Left ventricle myocardium superior (tissue), 1 donor: ENCODE results near the gene SLC46A3. TPM values are rescaled to one million over a fixed set of nuclear protein-coding genes. Genes with fewer than 3 reads are reported as not detected.

Experiments
- total RNA-seq: library from RNA; stranded (reverse); fragmentation: NEBNext Ultra II Directional; extraction: Animal tissue kit (Norgen Biotek cat#: 25700); gene quantifications from one replicate; pipeline ENCODE4 v1.2.1, GENCODE V29; 2021
- donor health status: DM: no; HTN: yes; CAD: no; lungs with severe emphysema.

Gene SLC46A3
- total RNA-seq, 1 donor from 2014 or later, result 18.1 TPM

Other genes starting within 250 kb of the SLC46A3 start
- gene FLT1, start 223.8 kb downstream of the SLC46A3 start, total RNA-seq, result 46.1 TPM
- gene POMP, start 59.8 kb downstream of the SLC46A3 start, total RNA-seq, result 113 TPM
- gene MTUS2, start 101.4 kb upstream of the SLC46A3 start, total RNA-seq, result 126 TPM